SU-DHL-6 (cell line): ENCODE results near the gene ATP5PD.

ENCODE experiments used
- EZH2phosphoT487 ChIP-seq: fragments of 200-600 bp; sonication (generic), shearing (Covaris generic); conservative IDR thresholded peaks from 2 replicates; pipeline ENCODE4 v1.6.1; 2018; ENCODE audit warnings: mild to moderate bottlenecking, antibody characterized with exemption, low read length, moderate library complexity, mixed read lengths
- TF ChIP-seq, protein P1 (sequence below): fragments of 200-600 bp; sonication (generic); IDR thresholded peaks from one replicate; pipeline ENCODE4 v1.5.1; 2017; ENCODE audit warnings: antibody characterized with exemption, mild to moderate bottlenecking, low read length, moderate library complexity; ENCODE audit not compliant: insufficient read depth, poor library complexity, severe bottlenecking

DNA sequence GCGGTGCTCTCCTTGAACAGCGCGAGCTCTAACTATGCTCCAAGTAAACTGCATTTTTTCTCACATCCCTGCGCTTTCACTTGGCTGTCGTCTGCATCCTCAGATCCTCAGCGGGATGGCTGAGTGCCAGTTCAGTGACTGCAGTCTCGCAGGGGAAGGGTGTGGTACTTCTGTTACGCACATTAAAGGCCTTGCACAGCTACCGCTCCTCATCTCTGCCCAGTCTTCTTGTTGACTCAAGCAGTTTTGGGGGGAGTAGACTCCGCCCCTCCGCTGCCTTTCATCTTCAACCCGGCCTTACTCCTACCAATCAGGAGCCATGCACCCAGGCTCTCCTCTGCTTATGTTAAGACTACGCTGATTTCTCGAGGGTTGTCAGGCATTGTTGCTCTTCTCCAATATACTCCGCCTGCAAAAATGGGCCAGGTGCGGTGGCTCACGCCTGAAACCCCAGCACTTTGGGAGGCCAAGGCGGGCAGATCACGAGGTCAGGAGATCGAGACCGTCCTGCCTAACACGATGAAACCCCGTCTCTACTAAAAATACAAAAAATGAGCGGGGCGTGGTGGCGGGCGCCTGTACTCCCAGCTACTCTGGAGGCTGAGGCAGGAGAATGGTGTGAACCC is 10.0 kb downstream of the ATP5PD start:
- TF ChIP-seq, protein P1, sequence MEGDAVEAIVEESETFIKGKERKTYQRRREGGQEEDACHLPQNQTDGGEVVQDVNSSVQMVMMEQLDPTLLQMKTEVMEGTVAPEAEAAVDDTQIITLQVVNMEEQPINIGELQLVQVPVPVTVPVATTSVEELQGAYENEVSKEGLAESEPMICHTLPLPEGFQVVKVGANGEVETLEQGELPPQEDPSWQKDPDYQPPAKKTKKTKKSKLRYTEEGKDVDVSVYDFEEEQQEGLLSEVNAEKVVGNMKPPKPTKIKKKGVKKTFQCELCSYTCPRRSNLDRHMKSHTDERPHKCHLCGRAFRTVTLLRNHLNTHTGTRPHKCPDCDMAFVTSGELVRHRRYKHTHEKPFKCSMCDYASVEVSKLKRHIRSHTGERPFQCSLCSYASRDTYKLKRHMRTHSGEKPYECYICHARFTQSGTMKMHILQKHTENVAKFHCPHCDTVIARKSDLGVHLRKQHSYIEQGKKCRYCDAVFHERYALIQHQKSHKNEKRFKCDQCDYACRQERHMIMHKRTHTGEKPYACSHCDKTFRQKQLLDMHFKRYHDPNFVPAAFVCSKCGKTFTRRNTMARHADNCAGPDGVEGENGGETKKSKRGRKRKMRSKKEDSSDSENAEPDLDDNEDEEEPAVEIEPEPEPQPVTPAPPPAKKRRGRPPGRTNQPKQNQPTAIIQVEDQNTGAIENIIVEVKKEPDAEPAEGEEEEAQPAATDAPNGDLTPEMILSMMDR, result no peak
- no peak for TF ChIP-seq EZH2phosphoT487
